Activated CD4-positive, alpha-beta T cell treated with anti-CD3 and anti-CD28 coated beads, Interleukin-10, Interleukin-2, amounts not matched to agents 100 ng/mL and 50 ng/mL, durations not matched to agents 16 hours and 8 hours (primary cell): ENCODE measurements around the gene ATAD3C.
A peak's percentile ranks its signal among the peaks of the same experiment; 100 is the strongest.
"Not testable (repeated sequence)": the region's sequence is repeated elsewhere in the genome, so short reads cannot be mapped to it uniquely, and the experiment has no call there.

Experiments
- DNase-seq: peaks from one replicate; pipeline ENCODE4 v3.0.0-alpha.2; 2020

Gene ATAD3C, protein sequence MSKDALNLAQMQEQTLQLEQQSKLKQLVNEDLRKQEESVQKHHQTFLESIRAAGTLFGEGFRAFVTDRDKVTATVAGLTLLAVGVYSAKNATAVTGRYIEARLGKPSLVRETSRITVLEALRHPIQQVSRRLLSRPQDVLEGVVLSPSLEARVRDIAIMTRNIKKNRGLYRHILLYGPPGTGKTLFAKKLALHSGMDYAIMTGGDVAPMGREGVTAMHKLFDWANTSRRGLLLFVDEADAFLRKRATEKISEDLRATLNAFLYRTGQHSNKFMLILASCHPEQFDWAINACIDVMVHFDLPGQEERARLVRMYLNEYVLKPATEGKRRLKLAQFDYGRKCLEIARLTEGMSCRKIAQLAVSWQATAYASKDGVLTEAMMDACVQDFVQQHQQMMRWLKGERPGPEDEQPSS

DNA sequence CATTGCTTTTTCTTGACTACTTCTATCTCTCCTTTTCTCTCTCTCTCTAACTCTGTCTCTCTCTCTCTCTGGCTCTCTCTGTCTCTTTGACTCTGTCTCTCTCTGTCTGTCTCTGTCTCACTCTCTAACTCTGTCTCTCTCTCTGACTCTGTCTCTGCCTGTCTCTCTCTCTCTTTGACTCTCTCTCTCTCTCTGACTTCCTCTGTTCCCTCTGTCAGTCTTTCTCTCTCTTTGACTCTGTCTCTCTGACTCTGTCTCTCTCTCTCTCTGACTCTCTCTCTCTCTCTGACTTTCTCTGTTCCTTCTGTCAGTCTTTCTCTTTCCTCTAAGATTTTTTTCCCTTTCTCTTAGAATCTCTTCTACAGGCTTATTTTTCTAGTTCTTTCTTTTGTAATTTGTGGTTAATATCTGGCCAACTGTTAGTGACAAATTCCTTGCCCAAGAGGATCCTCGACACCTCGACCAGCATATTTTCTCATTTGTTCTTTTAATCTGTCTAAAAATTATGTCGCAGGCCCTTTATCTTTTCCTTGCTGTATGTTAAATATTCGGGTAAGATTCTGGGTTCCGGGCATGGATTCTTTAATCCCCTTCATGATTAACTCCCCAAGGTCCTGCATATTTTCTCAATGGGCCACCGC lies at the start of gene ATAD3C:
TSS of gene ATAD3C (plus strand) at position 591 of the 641 bp plus-strand sequence. CDS start 995 bp downstream, outside the sequence.
- DNase-seq = no peak

DNA sequence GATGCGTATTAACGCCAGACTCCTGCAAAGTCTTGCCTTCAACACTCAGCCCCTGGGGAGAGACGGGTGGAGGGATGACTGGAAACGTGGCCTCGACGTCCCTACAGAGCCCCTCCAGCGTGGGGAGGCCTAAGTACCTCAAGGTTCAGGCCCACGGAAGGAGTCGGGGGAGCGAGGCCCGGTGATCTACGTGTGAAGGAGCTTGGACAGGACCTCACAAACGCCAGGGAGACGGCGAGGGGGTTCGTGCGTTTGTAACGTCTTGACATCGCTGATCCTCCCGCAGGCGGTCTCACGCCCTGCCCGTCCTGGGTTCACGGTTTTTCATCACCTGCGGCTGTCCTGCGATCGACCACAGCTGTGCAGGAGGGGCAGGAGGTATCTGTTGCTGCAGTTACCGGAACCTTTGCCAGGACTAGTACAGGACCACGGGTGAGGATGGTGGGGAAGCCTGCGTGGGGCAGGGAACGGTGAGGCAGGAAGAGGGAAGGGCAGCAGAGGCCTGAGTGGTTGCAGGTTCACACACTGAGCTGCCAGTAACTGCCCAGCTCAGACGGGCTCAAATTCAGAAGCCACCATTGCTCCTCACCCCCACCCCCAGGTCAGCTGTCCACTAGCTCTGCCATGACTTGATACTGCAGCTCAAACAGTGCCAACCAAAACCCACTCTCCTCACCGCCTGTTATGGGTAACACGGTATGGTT lies 49.5 kb upstream of the ATAD3C start:
- peak; percentile 38 for DNase-seq

DNA sequence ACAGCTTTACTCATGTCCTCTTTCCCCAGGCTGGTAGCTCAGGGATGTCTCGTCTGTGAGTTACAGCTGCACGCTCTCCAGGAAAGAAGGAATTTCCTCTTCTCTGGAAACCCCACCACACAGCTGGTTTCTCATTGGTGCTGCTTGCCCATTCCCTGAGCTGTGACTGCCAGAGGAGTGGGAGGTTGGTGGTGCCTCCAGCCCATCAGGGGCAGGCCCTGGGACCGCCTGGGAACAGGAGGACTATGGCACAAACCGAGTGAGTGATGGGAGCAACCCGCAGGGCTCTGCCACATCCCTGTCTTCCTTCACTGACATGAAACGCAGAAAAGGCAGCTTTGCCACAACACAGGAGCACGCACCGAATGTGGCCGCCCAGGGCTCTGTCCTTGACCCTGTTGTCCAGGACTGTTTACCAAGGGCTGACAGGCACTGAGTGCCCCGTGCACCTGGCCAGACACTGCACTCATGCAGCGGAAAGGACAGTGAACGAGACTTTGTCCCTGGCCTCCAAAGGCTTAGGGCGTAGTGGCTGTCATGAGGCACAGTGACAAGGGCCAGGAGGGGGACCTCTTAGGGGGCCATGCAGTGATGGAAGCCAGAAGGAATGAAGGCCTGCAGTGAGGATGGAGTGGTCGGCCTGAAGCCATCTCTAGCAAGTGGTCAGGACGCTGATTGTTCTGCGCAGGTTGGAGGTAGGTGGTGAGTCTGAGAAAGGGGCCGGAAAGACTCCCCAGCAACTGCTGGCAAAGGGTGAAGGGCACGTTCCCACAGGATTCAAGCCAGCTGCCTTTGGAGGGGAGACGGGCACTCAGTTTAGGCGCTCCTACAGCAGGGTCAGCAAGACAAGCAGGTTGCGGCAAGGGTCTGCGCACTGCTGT lies 48.7 kb upstream of the ATAD3C start:
- no peak for DNase-seq

DNA sequence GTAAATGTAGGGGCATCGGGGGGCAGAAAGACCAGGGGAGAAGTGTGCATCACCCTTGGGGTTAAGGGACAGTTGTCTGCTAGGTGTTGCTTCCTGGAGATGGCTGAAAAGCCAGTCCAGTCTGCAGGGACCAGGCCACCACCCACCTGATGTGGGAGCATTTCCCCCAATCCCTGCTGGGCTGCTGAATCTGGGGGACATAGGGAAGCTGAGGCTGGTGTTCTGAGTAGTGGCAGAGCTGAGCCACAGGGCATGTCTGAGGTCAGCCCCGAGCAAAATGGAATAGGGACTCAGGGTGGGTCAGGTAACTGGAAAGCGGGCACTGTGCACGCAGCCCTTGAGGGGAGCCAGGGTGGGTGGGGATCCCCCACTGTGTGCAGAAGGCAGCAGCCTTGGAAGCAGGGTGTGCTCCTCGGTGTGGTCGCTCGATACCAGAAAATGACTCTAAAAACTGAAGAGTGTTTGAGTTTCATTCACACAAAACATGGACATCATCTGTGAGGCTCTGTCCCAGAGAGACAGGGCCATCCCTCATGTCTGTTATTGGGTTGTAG lies 48.0 kb upstream of the ATAD3C start:
- no peak for DNase-seq

DNA sequence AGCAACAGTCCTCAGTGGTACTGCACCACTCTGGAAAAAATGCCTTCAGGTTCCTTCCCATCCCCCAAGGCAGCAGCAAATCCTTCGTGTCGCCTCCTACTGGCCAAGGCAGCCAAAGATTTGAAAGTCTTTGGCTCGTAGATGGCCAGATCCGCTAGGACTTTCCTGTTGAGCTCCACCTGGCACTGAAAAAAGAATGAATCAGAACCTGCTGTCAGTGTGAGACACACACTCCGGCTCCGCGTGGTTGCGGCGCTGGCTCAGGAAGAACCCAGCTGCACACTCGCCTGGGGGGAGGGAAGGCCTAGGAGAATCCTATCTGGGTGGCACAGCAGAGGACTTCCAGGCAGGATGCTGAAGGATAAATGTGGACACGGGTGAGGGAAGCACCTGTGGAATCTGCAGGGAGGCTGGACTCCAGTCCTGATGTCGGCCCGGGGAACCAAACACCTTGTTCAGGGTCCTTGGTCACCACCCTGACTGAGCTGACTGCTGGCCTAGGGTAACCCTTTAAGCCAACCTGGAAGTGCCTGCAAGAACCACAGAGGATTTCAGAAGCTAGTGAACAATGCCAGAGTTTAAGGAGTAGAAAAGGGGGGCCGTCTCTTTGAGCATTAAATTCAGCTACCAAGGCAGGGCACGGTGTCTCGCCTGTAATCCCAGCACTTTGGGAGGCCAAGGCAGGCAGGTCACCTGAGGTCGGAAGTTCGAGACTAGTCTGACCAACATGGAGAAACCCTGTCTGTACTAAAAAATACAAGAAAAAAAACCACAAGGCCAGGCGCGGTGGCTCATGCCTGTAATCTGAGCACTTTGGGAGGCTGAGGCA lies 47.2 kb upstream of the ATAD3C start:
- DNase-seq = peak; percentile 54

DNA sequence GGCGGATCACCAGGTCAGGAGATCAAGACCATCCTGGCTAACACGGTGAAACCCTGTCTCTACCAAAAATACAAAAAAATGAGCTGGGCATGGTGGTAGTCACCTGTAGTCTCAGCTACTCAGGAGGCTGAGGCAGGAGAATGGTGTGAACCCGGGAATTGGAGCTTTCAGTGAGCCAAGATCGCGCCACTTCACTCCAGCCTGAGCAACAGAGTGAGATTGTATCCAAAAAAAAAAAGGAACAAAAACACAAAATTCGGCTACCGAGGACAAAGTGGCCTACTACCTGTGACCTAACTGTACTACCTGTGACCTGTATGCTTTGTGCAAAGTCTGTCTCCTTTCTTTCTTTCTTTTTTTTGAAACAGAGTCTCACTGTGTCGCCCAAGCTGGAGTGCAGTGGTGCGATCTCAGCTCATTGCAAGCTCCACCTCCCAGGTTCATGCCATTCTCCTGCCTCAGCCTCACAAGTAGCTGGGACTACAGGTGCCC lies 46.5 kb upstream of the ATAD3C start:
- not testable (repeated sequence) for DNase-seq

DNA sequence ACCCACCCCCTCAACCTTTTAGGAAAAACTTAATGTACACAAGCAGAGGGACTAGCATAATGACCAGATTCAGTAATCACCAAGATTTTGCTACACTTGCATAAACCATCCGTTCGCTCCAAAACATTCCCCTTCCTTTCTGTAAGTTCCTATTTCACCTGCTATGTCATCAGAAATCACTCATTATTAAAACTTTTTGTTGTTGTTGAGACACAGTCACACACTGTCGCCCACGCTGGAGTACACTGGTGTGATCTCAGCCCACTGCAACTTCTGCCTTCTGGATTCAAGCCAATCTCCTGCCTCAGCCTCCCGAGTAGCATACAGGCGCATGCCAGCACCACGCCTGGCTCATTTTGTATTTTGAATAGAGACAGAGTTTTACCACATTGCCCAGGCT lies 45.8 kb upstream of the ATAD3C start:
- no peak for DNase-seq

DNA sequence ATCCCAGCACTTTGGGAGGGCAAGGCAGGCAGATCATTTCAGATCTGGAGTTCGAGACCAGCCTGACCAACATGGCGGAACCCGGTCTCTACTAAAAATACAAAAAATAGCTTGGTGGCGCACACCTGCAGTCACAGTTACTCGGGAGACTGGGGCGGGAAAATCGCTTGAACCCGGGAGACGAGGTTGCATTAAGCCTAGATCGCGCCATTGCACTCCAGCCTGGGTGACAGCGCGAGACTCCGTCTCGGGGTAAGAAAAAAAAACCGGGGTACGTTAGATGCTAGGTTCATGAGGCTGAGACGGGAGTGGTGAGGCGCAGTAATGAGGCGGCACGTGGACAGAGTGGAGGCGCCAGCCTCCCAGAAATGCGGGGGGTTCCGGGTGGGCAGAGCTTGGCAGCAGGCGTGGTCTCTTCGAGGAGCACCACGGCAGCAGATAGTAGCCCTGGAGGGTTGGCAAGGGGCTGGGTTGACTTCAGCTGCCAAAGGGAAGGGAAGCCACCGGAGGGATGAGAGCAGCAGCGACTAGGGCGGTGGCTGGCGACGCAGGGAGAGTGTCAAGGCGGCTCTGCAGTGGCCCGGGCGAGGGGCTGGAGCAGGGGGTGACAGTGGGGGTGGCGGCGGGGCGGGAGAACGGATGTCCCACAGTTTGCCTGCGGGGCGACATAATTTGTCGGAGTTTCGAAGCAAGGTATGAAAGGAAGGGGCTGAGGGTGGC lies 43.2 kb upstream of the ATAD3C start:
- DNase-seq = peak; percentile 30

DNA sequence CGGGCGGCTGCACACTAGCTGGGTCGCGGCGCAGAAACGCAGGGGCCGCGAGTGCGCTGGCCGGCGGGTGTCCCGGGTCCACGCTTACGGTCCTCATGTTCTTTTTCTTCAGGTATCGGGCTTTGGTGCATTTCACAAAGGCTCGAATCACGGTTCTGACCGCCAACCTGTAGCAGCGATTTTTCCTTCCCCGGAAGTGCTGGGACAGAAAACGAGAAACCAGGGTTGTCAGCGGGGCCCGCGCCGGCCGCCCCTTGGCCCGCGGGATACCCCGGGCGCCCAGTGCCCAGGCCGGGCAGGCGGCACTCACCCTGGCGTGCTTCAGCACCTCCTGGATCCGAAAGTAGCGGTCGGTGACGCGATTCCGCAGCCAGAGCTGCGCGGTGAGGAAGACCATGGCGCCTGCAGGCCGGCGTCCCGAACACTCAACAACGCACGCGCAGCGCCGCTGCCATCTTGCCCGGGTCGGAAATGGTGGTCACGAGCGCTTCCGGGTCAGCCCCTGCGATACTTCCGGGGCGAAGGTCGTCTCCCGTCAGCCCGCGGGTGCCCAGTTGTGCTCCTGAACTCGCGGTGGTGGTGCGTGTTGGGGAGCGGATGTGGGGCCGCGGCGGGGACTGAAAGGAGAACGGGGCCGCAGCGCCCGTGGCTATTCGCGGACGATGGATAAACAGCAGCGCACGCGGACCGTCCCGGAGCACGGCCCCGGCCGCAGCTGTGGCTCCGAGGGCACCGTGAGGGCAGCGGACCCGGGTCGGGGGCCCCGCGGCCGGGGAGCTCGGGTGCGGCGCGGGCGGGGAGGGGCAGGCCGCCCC lies 42.5 kb upstream of the ATAD3C start, which contains the start of gene MRPL20:
TSS of gene MRPL20 (minus strand) at position 473 of the 815 bp plus-strand sequence. CDS start at position 397, 76 bp downstream.
- DNase-seq = peak; percentile 98

DNA sequence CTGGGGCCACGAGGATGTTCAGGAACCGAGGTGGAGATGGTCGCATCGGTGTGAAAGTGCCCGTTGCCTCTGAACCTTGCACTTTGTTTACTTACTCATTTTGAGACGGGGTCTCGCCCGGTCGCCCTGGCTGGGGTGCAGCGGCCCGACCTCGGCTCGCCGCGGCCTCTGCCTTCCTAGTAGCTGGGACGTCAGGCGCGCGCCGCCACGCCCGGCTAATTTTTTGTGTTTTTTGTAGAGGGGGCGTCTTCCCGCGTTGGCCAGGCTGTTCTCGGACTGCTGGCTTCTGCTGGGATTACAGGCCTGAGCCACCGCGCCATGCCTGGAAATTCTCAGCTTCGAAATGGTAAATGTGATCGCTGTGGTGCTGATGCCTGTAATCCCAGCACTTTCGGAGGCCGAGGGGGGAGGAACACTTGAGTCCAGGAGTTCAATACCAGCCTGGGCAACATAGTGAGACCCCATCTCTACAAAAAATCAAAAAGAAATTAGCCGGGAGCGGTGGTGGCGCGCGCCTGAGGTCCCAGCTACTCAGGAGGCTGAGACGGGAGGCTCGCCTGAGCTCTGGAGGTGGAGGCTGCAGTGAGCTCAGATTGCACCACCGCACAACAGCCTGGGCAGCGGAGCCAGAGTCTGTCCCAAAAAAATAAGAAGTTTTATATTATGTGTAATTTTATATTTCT lies 41.7 kb upstream of the ATAD3C start:
- peak; percentile 41 for DNase-seq

DNA sequence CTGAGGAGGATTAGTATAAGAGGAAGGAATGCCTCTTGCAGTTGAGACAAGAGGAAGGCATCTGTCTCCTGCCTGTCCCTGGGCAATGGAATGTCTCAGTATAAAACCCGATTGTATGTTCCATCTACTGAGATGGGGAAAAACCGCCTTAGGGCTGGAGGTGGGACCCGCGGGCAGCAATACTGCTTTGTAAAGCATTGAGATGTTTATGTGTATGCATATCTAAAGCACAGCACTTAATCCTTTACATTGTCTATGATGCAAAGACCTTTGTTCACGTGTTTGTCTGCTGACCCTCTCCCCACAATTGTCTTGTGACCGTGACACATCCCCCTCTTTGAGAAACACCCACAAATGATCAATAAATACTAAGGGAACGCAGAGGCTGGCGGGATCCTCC lies 39.3 kb upstream of the ATAD3C start:
- not testable (repeated sequence) for DNase-seq

DNA sequence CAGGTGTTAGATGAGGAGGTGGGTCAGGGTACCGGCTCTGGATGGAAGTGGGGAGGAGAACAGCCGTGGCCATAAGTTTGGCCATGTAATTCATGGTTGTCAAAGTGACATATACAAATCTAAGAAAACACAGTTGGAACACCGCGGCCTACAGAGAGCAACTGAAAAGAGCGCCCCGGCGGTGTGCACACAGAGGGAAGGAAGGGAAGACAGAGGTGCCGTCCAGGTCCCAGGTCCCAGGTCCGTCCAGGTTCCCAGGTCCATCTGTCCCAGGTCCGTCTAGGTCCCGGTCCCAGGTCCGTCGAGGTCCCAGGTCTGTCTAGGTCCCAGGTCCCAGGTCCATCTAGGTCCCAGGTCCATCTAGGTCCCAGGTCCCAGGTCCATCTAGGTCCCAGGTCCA lies 37.9 kb upstream of the ATAD3C start:
- no peak for DNase-seq

DNA sequence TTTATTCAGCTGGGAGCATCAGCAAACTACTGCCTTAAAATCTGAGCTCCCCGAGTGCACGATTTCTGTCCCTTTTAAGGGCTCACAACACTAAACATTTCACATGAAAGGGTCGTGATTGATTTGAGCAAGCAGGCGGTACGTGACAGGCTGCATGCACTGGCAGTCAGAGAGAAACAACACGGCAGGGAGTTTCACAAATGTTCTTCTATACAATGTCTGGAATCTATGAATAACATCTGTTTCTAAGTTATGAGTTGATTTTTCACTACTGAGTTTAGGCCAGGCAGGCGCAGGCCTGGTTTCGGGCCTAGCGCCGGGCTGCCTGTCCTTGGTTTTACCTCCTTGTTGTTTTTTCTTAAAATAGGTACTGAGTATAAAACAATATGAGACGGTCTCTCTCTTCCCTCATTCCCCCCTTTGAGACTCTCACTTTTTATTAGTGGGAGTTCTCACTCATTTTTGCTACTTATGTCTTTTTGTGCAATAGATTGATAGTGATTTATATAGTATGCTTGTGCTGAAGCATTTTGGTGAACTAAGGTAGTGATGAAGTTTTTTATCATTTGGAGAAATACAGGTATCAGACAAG lies 37.1 kb upstream of the ATAD3C start:
- not testable (repeated sequence) for DNase-seq

DNA sequence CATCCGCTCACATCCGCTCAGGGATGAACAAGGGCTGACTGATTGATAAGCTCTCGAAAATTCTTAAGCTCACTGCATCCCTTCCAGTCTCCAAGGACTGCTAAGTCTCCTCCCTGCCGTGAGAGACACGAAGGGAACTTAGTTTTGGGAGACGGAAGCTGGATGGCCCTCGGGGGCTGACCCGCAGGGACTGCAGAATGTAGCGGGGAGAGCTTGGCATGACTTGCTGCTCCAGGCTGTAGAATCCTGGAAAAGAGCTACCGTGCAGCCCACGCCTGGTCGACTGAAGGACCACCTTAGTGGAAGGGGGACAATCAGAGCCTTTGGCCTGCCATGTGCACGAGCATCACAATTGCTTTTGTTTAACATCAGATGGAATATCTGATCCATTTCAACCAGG lies 33.7 kb upstream of the ATAD3C start:
- DNase-seq = no peak

DNA sequence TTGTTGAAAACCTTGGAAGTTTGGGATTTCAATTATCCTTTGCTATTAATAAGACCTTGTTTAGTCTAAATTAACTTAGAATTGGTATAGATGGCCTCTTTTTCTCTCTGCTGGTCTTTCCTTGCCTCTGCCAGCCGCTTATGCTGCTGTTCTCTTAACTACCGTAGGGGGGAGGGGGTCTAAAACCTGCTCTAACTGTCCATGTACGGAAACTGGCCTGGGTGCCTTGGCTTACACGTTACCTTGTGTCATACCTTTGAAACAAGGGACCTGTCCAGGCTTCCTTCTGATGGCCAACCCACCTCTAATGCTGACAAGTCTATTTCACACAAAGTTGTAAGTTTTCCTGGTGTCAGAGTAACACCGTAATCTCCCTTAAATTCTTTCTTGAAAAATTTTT lies 32.1 kb upstream of the ATAD3C start:
- DNase-seq = not testable (repeated sequence)

DNA sequence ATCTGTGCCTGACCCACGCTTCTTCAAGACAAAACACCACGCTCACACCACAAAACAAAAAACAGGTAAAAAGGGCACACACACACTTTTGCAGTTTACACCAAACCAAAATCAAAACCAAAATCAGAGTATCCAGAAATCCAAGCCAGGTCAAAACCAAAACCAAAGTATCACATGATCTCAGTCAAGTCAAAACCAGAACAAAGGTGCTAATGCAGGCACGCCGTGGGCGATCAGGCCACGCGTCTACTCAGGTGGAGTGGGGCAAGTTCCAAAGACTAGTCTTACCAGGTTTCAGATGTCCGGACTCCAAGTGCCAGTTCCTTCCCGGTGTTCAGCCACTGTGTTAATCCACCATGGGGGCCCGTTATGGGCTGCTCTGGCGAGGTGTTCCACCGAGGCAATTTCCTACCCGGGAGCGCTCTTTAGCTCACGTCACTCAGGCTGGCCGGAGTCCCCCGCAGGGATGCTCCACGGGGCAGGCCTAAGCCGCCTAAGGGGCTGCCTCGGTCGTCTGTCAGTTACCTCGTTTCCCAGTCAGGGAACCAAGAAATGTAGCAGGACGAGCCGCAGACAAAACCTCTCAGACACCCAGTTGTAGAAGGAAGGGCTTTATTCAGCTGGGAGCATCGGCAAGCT lies 31.5 kb upstream of the ATAD3C start:
- DNase-seq = peak; percentile 63

DNA sequence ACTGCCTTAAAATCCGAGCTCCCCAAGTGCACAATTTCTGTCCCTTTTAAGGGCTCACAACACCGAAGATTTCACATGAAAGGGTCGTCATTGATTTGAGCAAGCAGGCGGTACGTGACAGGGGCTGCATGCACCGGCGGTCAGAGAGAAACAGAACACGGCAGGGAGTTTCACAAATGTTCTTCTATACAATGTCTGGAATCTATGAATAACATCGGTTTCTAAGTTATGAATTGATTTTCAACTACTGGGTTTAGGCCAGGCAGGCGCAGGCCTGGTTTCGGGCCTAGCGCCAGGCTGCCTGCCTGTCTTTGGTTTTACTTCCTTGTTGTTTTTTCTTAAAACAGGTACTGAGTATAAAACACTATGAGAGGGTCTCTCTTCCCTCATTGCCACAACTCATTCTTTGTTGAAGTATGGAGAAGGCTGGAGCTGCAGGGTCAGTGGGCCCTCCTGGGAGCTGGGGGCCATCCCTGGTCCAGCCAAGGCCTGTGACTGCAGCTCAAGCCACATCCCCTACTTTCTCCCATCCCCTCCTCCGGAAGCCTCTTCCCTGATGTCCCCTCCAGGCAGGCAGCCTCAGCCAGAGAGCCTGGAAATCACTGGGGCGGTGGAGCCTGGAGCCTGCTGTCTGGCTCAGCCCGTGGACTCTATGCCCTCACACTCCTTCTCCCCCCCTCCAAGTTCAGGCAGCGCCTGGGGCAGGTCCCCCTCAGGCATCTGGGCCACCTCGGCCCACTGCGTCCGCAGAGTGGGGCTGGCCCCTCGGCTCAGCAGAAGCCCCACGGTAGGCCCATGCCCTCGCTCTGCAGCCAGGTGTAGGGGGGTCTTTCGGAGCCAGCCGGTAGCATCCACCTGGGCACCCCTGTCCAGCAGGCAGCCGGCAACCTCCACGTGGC lies 30.8 kb upstream of the ATAD3C start:
- DNase-seq = no peak
